DND-41 (cell line): ENCODE measurements around the gene TAF15.

Experiments
- EZH2 ChIP-seq: IDR thresholded peaks from 3 replicates; pipeline ENCODE4 v1.6.1; 2012; ENCODE audit warnings: borderline replicate concordance, low read depth, mild to moderate bottlenecking, moderate library complexity, low read length, inconsistent platforms; ENCODE audit not compliant: severe bottlenecking
- TF ChIP-seq, protein P1 (sequence below): IDR thresholded peaks from 2 replicates; pipeline ENCODE4 v1.5.1; 2012; ENCODE audit warnings: borderline replicate concordance, low read length, moderate library complexity, mild to moderate bottlenecking; ENCODE audit not compliant: poor library complexity, severe bottlenecking; ENCODE audit errors: extremely low read depth

DNA sequence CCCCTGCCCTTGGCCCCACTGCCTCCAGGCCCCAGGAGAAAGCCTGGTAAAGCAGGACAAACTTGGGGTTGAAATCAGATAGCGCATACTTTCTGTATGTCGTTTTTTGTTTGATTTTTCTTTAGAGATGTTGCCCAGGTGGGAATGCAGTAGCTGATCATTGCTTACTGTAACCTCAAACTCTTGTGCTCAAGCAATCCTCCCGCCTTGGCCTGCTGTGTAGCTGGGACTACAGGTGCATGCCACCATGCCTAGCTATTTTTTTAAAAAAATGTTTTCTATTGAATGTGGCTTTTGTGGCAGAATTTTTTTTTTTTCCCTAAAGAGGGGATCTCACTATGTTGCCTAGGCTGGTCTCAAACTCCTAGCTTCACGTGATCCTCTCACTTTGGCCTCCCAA lies 82.0 kb downstream of the TAF15 start:
- no peak for TF ChIP-seq EZH2
- TF ChIP-seq, protein P1, sequence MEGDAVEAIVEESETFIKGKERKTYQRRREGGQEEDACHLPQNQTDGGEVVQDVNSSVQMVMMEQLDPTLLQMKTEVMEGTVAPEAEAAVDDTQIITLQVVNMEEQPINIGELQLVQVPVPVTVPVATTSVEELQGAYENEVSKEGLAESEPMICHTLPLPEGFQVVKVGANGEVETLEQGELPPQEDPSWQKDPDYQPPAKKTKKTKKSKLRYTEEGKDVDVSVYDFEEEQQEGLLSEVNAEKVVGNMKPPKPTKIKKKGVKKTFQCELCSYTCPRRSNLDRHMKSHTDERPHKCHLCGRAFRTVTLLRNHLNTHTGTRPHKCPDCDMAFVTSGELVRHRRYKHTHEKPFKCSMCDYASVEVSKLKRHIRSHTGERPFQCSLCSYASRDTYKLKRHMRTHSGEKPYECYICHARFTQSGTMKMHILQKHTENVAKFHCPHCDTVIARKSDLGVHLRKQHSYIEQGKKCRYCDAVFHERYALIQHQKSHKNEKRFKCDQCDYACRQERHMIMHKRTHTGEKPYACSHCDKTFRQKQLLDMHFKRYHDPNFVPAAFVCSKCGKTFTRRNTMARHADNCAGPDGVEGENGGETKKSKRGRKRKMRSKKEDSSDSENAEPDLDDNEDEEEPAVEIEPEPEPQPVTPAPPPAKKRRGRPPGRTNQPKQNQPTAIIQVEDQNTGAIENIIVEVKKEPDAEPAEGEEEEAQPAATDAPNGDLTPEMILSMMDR: no peak
